GM12875 (cell line): ENCODE measurements around the gene SBK3.

ENCODE experiments used
- H3K4me3 ChIP-seq: one replicate; pipeline ENCODE4 v1.5.1; 2011; ENCODE audit warnings: low read depth, low read length, control low read depth
- TF ChIP-seq, protein P1 (sequence below): IDR thresholded peaks from 2 replicates; pipeline ENCODE4 v1.5.1; 2011; ENCODE audit warnings: low read depth, mild to moderate bottlenecking, control low read depth, inconsistent platforms, low read length, moderate library complexity, borderline replicate concordance; ENCODE audit not compliant: insufficient read depth

The SBK3 gene

DNA sequence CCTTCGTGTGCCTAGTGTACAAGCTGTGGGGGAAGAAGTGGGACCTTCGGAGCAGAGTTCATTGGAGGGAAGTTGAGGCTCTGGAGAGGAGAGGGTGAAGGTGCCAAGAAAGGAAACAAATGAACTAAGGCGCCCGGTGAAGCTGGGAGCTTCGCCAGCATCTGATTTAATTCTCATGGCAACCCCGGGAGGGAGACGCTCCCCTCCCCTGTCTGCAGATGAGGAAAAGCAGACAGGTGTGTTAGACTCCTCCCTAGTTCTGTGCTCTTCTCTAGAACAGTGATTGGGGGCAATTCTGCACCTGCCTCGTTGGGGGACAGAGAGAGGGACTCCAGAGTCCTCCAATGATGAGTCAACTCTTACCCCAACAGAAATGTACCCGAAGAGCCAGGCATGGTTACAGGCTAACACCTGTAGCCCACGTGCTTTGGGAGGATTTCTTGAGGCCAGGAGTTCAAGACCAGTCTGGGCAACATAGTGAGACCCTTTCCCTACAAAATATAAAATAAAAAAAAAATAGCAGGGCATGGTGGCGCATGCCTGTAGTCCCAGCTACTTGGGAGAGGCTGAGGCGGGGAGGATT lies 52.9 kb downstream of the SBK3 start:
- TF ChIP-seq, protein P1, sequence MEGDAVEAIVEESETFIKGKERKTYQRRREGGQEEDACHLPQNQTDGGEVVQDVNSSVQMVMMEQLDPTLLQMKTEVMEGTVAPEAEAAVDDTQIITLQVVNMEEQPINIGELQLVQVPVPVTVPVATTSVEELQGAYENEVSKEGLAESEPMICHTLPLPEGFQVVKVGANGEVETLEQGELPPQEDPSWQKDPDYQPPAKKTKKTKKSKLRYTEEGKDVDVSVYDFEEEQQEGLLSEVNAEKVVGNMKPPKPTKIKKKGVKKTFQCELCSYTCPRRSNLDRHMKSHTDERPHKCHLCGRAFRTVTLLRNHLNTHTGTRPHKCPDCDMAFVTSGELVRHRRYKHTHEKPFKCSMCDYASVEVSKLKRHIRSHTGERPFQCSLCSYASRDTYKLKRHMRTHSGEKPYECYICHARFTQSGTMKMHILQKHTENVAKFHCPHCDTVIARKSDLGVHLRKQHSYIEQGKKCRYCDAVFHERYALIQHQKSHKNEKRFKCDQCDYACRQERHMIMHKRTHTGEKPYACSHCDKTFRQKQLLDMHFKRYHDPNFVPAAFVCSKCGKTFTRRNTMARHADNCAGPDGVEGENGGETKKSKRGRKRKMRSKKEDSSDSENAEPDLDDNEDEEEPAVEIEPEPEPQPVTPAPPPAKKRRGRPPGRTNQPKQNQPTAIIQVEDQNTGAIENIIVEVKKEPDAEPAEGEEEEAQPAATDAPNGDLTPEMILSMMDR: no peak
- no peak overlapping the region for H3K4me3 ChIP-seq

DNA sequence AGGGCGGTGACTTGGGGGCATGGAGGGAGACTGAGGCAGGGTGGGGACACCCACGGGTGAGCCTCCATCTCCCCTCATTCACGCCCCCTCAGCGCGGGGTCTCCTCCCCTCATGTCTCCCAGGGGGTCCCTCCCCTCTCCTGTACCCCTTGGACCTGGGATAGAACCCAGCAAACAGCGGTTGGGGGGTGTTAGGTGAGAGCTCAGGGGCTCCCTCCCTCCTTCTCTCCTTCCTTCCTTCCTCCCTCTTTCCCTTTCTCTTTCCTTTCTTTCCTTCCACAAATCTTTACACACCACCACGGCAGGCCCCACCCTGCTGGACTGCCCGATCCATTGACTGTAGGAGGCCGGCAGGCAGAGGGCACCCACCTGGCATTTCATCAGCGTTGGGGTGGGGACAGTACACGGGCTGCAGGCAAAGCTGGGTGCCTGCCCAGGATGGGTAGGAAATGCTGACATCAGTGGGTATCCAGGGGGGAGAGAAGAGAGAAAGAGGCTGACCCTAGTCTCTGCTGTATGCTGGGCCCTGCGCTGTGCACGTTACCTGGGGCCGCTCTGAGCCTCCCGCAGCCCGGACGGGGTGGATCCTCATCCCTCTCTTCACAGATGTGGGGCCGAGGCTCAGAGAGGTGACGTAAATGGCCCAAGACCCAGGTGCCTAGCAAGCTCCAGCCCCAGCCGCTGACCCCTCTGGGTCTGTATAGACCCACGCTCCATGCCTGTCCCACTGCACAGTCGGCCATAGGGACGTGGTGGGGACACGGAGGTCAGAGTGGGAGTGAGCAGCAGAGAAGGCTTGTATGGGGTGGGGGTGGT lies 53.6 kb downstream of the SBK3 start:
- TF ChIP-seq, protein P1: no peak
- no peak overlapping the region for H3K4me3 ChIP-seq
